ENCODE measurements around the gene CCDC170.

The CCDC170 gene

GRCh38 chr6:151546941-151547659 lies 53.3 kb downstream of the CCDC170 start:
- no peak for DNase-seq (ENCODE audit: low spot score)

DNA sequence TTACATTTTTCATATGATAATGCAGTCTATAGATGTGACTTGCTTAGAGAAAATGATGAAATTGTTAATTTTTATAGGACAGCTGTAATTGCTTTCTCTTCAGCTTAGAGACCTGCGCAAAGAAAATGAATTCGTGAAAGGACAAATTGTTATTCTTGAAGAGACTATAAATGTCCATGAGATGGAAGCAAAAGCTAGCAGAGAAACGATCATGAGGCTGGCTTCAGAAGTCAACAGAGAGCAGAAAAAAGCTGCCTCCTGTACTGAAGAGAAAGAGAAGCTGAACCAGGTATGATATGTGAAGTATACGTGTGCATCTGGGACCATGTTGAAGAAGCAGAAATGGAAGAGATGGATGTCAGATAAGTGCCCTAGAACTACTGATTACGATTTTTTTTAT lies 54.4 kb downstream of the CCDC170 start:
- no peak for DNase-seq (ENCODE audit: low spot score)

DNA sequence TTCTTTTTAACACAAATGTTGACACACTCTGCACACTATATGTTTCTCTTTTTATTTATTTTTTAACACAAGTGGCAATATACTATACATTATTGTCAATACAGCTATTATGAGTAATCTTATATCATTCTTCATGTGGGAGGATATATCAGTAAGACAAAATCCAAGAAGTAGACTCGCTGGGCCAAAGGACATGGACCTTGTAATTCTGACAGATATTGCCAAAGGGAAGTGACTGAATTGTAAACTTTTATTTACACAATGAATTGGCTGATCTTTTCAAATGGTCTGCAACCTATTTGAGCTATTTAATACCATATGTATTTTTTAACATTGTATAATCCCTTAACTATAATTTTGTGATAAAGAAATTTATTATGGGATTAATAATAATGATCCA lies 56.0 kb downstream of the CCDC170 start:
- no peak for DNase-seq (ENCODE audit: low spot score)

- no peak for DNase-seq (ENCODE audit: low spot score)
Measured at GRCh38 chr6:151550618-151551017, 56.8 kb downstream of the CCDC170 start.

DNA sequence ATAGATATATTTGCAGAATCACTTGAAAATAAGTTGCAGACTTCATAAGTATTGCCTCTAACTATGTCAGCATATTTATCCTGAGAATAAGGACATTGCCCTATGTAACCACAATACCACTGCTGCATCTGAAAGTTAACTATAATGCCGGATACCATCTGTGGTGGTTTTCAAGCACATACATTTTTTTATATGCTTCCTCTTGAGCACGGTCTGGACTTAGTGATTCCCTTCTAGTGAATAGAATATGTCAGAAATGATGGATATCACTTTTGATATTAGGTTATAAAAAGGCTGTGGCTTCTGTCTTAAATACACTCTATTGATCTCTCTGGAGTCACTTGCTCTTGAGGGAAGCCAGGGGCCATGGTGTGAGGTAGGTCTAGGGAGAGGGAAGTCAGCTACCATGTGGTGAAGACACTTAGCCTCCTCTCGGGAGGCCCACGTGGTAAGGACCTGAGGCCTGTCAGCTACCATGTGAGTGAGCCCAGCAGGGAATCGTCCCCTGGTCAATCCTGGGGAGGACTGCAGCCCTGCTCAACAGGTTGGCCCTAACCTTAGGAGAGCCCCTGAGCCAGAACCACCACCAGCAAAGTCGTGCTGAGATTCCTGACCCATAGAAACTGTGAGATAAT lies 57.5 kb downstream of the CCDC170 start:
- no peak for DNase-seq (ENCODE audit: low spot score)

DNA sequence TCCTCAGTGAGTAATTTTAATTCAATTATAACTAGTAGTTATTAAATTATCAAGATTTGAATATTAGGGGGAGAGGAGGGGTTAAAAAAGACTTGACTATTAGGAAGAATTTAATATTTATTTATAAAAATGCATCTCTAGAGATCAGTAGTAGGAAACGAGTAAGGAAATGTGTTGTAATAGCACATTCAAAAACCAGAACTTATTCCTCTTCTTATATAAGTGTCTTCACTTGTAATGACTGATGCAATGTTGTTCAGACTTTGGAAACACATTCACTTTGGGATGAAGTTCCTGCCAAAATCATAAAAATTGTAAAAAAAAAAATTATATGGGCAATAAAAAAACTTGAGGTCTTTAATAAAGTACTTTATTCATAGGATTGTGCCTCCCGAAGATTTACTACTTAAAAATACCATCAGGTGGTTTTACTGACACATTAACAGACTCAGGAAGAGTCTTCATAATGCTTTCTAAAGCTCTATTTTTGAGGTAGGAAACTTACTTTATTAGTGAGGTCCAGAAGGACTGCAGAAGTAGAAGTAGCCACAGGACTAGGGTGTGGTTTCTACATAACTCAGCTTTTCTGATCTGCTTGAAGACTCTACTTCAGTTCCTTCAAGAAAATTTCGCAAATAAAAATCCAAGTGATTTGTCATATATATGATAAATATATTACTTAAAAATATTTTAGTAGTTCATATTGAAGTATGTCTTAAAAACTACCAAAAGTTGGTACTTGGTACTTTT lies 59.8 kb downstream of the CCDC170 start:
- DNase-seq (ENCODE audit: low spot score): no peak

DNA sequence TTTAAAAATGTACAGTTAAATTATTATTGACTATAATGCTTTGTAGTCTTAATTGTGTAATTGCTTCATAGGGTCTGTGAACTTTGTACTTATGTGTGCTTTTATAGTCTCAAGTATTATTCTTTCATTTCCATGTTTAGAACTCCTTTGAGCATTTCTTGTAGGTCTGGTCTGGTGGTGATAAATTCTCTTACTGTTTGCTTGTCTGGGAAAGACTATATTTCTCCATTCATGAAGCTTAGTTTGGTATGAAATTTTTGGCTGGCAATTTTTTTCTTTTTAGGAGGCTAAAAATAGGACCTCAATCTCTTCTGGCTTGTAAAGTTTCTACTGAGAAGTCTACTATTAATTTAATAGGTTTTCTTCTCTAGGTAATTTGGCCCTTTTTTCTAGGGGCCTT lies 67.4 kb downstream of the CCDC170 start:
- DNase-seq (ENCODE audit: low spot score): no peak

DNA sequence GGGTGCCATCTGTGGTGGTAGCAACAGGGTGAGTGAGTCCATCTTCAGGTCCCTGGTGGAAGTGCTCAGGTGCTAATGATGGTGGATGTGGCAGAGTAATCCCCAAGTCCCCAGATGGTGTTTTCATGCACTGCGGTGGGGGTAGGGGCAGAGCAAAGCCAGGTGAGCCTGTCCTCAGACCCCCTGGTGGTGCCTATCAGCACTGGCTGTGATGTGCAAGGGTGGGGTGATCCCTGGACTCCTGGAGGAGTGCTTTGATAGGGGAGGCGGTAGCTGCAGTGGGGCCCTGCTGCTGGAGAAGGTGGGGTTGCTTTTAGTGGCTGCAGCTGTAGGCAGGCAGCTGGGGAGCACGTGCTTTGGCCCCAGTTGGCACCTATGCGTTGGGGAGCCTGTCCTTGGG lies 70.8 kb downstream of the CCDC170 start:
- DNase-seq (ENCODE audit: low spot score): no peak

DNA sequence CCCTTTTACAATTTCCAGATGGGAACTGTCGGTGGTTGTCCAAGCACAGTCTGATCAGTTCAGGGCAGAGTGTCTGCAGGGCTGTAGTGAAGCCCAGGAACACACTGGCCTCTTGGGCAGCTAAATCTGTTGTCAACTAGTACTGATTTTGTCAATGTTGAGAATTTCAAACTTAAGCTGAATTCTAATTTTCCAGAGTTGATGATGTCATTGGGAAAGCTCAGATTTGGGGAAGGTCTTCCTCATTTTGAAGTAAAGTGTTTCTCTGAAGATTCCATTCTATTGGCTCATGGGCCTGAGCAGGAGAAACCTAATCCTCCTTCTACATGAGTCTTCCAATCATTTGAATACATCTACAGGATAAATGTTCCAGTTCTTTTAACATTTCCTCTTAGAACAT lies 72.1 kb downstream of the CCDC170 start:
- no peak for DNase-seq (ENCODE audit: low spot score)

GRCh38 chr6:151566557-151566956 lies 72.7 kb downstream of the CCDC170 start:
- no peak for DNase-seq (ENCODE audit: low spot score)

DNA sequence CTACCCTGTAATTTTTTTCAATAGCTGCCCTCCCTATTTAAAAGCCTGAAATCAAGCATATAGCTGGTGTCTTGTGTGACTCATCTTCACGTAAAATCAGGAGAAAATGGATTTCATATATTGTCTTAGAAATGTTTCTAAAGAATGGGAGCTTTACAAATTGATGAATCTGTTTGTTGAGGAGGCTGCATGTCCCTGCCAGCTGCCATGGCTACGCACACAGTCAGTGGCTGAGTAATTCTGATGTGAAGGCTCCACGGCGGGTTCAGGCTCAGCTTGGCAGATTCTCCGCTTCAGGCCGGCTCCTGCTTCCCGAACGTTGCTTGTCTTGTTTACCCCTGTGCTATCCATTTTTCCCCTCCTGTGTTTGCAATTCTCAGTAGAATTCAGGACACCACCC lies 82.8 kb downstream of the CCDC170 start:
- no peak for DNase-seq (ENCODE audit: low spot score)

- no peak for DNase-seq (ENCODE audit: low spot score)
Measured at GRCh38 chr6:151577257-151577656, 83.4 kb downstream of the CCDC170 start.

DNA sequence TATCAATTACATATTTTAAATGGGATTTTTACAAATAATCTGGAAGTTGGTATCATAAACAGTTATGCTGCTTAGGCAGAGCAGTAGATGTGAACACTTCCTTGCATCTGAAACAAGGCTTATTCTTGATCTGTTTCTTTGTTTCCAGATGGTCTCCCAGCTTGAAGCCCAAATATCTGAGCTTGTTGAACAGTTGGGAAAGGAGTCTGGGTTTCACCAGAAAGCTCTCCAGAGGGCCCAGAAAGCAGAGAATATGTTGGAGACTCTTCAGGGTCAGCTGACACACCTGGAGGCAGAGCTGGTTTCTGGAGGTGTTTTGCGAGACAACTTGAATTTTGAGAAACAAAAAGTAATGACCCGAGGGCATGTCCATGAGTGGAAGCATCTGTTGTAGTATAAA lies 91.9 kb downstream of the CCDC170 start:
- no peak for DNase-seq (ENCODE audit: low spot score)

GRCh38 chr6:151589667-151590066 lies 95.8 kb downstream of the CCDC170 start:
- DNase-seq (ENCODE audit: low spot score): no peak

GRCh38 chr6:151590742-151591141 lies 96.9 kb downstream of the CCDC170 start:
- no peak for DNase-seq (ENCODE audit: low spot score)

DNA sequence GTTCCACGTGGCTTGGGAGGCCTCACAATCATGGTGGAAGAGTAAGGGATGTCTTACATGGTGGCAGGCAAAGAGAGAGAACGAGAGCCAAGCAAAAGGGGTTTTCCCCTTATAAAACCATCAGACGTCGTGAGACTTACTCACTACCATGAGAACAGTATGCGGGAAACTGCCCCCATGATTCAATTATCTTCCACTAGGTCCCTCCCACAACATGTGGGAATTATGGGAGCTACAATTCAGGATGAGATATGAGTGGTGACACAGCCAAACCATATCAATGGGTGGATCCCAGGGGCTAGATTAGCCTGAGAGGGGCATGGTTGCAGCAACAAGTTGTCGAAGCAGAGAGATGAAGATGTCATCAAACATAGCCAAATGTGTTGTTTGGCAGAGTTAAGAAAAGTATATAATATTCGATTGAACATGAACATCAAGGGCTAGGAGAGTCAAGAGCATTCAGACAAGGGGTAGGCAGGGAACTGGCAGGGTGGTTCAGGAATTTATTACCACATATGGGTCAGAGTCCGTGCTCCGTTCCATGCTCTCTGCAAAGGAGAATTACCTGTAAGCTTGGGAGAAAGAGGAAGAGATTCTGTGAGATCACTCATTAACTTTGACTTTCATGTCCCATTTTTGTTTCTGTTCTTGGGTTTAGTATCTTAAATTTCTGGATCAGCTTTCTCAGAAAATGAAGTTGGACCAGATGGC lies 98.8 kb downstream of the CCDC170 start:
- DNase-seq (ENCODE audit: low spot score): no peak

DNA sequence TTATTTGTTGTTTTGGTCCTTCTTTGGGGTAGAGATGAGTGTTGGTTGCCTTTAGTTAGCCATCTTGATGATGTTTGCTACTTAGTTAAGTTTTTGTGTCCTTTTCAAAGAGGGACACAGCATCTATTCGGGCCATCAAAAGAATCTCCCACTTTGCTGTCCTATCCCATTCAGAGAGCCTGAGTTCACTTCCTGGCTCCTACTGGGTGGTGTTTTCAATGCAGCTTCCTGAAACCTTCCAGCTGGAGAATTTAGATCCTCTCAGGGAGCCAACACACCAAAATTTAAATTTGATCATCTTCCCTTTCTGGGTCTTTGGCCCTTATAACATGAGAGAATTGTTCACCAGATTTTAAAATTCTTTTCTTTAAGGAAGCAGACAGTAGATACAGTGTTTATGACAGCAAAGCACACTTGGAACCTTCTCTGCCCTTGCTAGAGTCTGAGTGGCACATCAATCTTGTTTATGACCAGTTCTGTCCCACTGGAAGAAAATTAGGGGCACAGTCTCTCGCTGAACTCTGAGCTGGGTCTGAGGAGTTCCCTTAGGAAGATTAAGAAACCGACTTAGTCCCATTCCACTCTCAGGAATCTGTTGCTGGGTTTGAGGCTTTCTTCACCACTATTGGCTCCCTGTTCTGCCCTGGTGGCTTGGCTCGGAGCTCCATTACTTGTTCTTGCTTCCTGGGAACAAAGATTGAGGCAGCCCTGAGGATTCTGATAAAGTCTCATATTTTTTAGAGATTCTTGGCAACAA lies 115.5 kb downstream of the CCDC170 start:
- DNase-seq (ENCODE audit: low spot score): no peak

DNA sequence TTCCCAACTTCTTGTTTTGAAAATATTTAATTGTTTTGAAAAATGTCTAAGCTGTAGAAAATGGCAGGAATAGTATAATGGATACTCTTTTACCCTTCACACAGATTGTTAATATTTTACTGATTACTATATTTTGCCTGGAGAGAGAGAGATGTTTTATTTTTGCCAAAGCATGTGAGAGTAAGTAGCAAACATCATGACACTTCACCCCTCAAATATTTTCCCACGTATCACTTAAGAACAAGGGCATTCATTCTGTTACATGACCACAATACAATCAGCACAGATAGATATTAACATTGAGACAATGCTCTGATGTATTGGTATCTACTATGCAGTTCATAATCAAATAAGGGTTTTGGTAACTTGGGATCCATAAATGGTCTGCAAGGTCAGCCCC lies 116.5 kb downstream of the CCDC170 start:
- no peak for DNase-seq (ENCODE audit: low spot score)

- no peak for DNase-seq (ENCODE audit: low spot score)
Measured at GRCh38 chr6:151614630-151615029, 120.8 kb downstream of the CCDC170 start.

GRCh38 chr6:151616091-151616513 lies 122.3 kb downstream of the CCDC170 start:
- DNase-seq (ENCODE audit: low spot score): no peak

DNA sequence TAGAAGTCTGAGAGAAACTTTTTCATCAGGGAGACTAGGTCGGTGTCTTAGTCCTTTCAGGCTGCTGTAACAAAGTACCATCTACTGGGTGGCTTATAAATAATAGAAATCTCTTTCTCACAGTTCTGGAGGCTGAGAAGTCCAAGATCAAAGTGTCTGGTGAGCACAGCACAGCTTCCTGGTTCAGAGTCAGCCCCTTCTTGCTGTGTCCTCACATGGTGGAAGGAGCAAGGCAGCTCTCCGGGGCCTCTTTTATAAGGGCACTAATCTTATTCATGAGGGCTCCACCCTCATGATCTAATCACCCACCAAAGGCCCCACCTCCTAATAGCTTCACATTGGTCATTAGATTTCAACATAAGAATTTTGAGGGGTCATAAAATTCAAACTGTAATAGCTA lies 122.8 kb downstream of the CCDC170 start:
- no peak for DNase-seq (ENCODE audit: low spot score)

GRCh38 chr6:151617539-151617938 lies 123.7 kb downstream of the CCDC170 start:
- DNase-seq (ENCODE audit: low spot score): no peak

Measured in D341Med (cell line).